Prostate gland (tissue), 2 donors: ENCODE results near the gene SSC4D. TPM values are rescaled to one million over a fixed set of nuclear protein-coding genes. Genes with fewer than 3 reads are reported as not detected.
A peak's percentile ranks its signal among the peaks of the same experiment; 100 is the strongest.
"Not testable (repeated sequence)": the region's sequence is repeated elsewhere in the genome, so short reads cannot be mapped to it uniquely, and the experiment has no call there.

ENCODE experiments used
- DNase-seq: peaks from one replicate; pipeline ENCODE4 v3.0.0-alpha.2; 2019; ENCODE audit warnings: low spot score
- H3K27ac ChIP-seq, 2 donors: fragments of 200-600 bp; sonication (generic); 2 replicates each; pipeline ENCODE4 v1.5.1; 2017 to 2019
- H3K27me3 ChIP-seq: fragments of 200-600 bp; sonication (generic); replicated peaks from 2 replicates; pipeline ENCODE4 v1.5.1; 2019; ENCODE audit not compliant: insufficient read depth
- H3K36me3 ChIP-seq, 2 donors: fragments of 200-600 bp; sonication (generic); 1 replicate in 1 of 2; 2 replicates in 1 of 2; pipeline versions ENCODE4 v1.5.1 to v1.8.1; 2017 to 2019
- H3K4me1 ChIP-seq: fragments of 200-600 bp; sonication (generic); replicated peaks from 2 replicates; pipeline ENCODE4 v1.5.1; 2019
- H3K4me3 ChIP-seq, 2 donors: fragments of 200-600 bp; sonication (generic); 2 replicates each; pipeline ENCODE4 v1.5.1; 2017 to 2019
- H3K9me3 ChIP-seq: fragments of 200-600 bp; sonication (generic); 2 replicates; pipeline ENCODE4 v1.5.1; 2017
- POLR2A ChIP-seq: fragments of 450-650 bp; IDR thresholded peaks from one replicate; pipeline ENCODE4 v1.6.1; 2016; ENCODE audit warnings: antibody characterized with exemption, mild to moderate bottlenecking
- POLR2AphosphoS5 ChIP-seq: sonication (generic); formaldehyde crosslinking; IDR thresholded peaks from one replicate; pipeline ENCODE4 v1.6.1; 2017; ENCODE audit warnings: antibody characterized with exemption
- WGBS: methylation state at CpG from one replicate; pipeline ENCODE4 v1.1.5; 2018; 5-methylcytosine and 5-hydroxymethylcytosine counted together
- intact Hi-C: fragments of 100-400 bp; cut with DNase I; formaldehyde crosslinking; loops from one replicate; pipeline ENCODE4 v1.14.2; 2022
- total RNA-seq, 2 donors: library from RNA; depleted of rRNA; stranded (reverse); fragments of >200 nt; gene quantifications; one replicate each; pipeline ENCODE4 v1.1.0, GENCODE V29; 2016
- TF ChIP-seq, protein P1 (sequence below), 4 experiments: fragments of 200-600 bp in 2 of 4; fragments of 450-650 bp in 2 of 4; sonication (generic) in 2 of 4; IDR thresholded peaks; 1 replicate in 3 of 4; 2 replicates in 1 of 4; pipeline ENCODE4 v1.5.1; 2016 to 2019; ENCODE audit warnings: antibody characterized with exemption in 4 of 4, mild to moderate bottlenecking in 2 of 4, moderate library complexity in 2 of 4

The SSC4D gene
- total RNA-seq, 2 donors from 2014 or later, result 1.0 TPM; not detected in 1

DNA sequence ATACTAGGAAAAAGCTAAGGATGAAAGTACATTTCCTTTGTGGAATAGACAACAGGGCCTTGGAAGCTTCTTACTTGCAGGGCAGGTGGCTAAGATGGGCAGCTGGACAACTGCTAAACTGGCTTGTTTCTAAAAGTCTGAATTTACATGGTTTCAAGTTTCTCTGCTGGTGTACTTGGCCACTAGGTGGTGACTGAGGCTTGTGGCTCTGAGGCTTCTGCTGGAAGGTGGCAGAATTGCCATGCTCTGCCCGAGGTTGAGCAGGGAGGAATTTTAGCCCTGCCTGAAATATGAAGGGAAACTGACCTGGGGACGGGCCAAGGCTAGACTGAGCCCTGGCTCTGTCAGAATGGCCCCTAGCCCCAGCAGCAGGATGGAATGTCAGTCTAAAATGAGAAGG lies 28.4 kb upstream of the SSC4D start:
- WGBS, result 20% methylated on average over 2 of the region's 2 CpGs
- H3K27ac ChIP-seq, H3K4me3 ChIP-seq, H3K4me1 ChIP-seq, H3K9me3 ChIP-seq, intact Hi-C loops, H3K36me3 ChIP-seq, H3K27me3 ChIP-seq: not testable (repeated sequence)
- TF ChIP-seq POLR2AphosphoS5, result peak; percentile 28
- TF ChIP-seq, protein P1, sequence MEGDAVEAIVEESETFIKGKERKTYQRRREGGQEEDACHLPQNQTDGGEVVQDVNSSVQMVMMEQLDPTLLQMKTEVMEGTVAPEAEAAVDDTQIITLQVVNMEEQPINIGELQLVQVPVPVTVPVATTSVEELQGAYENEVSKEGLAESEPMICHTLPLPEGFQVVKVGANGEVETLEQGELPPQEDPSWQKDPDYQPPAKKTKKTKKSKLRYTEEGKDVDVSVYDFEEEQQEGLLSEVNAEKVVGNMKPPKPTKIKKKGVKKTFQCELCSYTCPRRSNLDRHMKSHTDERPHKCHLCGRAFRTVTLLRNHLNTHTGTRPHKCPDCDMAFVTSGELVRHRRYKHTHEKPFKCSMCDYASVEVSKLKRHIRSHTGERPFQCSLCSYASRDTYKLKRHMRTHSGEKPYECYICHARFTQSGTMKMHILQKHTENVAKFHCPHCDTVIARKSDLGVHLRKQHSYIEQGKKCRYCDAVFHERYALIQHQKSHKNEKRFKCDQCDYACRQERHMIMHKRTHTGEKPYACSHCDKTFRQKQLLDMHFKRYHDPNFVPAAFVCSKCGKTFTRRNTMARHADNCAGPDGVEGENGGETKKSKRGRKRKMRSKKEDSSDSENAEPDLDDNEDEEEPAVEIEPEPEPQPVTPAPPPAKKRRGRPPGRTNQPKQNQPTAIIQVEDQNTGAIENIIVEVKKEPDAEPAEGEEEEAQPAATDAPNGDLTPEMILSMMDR (IDR thresholded peaks at IDR 0.05), result peak; percentile 29 to 82 (median 50)
- peak; percentile 67 for DNase-seq

DNA sequence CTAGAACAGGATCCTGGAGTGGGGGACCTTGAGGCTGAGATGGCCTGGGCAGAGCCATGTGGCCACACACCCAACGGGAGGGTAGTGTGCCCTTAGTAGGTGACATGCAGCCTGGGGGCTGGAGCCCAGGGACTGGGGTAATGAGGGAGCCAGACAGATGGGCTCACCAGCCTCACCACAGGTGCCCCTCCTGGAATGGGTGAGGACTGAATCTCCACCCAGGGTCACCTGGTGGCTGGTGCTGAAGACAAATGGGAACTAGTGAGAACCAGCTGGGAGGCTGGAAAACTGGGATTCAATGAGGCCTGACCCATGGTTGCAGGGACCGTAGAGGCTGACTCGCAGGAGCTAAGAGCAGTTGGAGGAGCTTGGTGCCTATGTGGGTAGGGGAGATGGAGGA lies 21.3 kb upstream of the SSC4D start:
- H3K4me3 ChIP-seq, result no peak overlapping the region
- no peaks in the 10 kb centered on the region for H3K9me3 ChIP-seq
- TF ChIP-seq POLR2AphosphoS5, result no peak
- TF ChIP-seq, protein P1 (IDR thresholded peaks at IDR 0.05), result no peak
- no peak for TF ChIP-seq POLR2A
- H3K27ac ChIP-seq, result no peak overlapping the region
- H3K36me3 ChIP-seq, result no peaks in the 10 kb centered on the region
- no peaks in the 10 kb centered on the region for H3K27me3 ChIP-seq
- DNase-seq, result no peak
- WGBS, result 94% methylated on average over 3 of the region's 3 CpGs
- H3K4me1 ChIP-seq, result no peaks in the 10 kb centered on the region
- intact Hi-C loops, result no loop called here

DNA sequence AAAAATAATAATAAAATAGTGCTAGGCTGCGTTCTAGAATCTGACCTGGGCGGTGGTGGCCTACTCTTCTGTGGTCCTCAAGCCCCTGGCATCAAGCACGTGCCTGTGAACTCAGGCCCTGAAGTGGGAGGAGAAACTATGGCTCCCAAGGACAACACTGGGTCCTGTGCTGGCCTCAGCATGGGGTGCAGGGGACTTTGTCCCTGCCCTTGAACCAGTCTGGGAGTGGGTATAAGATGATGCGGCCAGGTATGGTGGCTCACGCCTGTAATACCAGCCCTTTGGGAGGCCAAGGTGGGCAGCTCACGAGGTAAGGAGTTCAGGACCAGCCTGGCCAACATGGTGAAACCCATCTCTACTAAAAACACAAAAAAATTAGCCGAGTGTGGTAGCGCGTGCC lies 20.7 kb upstream of the SSC4D start:
- 92% methylated on average over 9 of the region's 9 CpGs for WGBS
- TF ChIP-seq, protein P1 (IDR thresholded peaks at IDR 0.05), result no peak
- TF ChIP-seq POLR2A, result no peak
- no peak for TF ChIP-seq POLR2AphosphoS5
- Histone ChIP-seq H3K4me3 (no peak overlapping the region), H3K27me3 (no peaks in the 10 kb centered on the region), H3K4me1 (no peaks in the 10 kb centered on the region), H3K27ac (no peak overlapping the region), H3K9me3 (no peaks in the 10 kb centered on the region), H3K36me3 (no peaks in the 10 kb centered on the region)
- intact Hi-C loops, result no loop called here
- DNase-seq, result no peak

DNA sequence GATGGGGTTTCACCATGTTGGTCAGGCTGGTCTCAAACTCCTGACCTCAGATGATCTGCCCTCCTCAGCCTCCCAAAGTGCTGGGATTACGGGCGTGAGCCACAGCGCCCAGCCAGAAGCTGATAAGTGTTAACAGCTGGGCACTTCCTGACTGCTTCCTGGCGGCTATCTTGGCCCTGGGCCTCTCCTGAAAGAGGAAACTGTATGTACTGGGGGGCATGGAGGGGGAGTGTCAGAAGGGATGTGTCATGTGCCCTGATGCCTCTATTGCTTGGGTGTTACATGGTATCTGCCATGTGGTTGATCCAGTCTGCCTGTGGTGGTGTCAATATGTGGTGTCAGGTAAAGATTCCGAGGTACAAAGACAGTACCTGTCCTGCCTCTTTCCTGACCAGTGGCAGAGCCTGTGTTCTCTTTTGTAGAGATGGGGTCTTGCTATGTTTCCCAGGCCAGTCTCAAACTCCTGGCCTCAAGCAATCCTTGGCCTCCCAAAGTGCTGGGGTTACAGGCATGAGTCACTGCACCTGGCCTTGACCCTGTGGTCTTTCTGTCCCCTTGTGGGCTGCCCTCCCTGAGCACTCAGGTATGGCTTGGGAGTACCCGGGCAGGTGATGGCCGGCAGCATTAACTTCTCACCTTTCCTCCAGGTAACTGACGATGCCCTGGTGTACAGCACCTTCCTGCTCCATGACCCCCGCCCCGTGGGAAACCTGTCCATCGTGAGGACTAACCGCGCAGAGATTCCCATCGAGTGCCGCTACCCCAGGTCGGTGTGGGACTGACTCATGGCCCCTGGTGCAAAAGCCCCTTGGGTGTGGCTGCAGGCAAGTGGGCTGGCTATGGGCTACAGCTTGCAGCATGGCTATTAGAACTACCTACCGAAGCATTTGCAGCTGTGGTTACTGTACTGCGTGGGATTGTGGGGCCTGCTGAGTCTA lies 19.6 kb upstream of the SSC4D start:
- intact Hi-C loops, result no loop called here
- TF ChIP-seq, protein P1 (IDR thresholded peaks at IDR 0.05), result no peak
- TF ChIP-seq POLR2A (no peak), POLR2AphosphoS5 (no peak)
- H3K36me3 ChIP-seq, result no peaks in the 10 kb centered on the region
- H3K9me3 ChIP-seq, result no peaks in the 10 kb centered on the region
- no peak for DNase-seq
- H3K4me3 ChIP-seq, result no peak overlapping the region
- no peaks in the 10 kb centered on the region for H3K4me1 ChIP-seq
- WGBS, result 86% methylated on average over 18 of the region's 18 CpGs
- no peak overlapping the region for H3K27ac ChIP-seq
- no peaks in the 10 kb centered on the region for H3K27me3 ChIP-seq
